GM19397 (cell line): ENCODE data around the gene ELOVL5.
"Not testable (repeated sequence)": the region's sequence is repeated elsewhere in the genome, so short reads cannot be mapped to it uniquely, and the experiment has no call there.

ENCODE experiments used
- ATAC-seq: cut with Tn5 transposase; IDR thresholded peaks from one replicate; pipeline ENCODE4 v1.9.1; 2021; ENCODE audit warnings: mild to moderate bottlenecking, moderate library complexity; ENCODE audit not compliant: unreplicated experiment

The ELOVL5 gene

DNA sequence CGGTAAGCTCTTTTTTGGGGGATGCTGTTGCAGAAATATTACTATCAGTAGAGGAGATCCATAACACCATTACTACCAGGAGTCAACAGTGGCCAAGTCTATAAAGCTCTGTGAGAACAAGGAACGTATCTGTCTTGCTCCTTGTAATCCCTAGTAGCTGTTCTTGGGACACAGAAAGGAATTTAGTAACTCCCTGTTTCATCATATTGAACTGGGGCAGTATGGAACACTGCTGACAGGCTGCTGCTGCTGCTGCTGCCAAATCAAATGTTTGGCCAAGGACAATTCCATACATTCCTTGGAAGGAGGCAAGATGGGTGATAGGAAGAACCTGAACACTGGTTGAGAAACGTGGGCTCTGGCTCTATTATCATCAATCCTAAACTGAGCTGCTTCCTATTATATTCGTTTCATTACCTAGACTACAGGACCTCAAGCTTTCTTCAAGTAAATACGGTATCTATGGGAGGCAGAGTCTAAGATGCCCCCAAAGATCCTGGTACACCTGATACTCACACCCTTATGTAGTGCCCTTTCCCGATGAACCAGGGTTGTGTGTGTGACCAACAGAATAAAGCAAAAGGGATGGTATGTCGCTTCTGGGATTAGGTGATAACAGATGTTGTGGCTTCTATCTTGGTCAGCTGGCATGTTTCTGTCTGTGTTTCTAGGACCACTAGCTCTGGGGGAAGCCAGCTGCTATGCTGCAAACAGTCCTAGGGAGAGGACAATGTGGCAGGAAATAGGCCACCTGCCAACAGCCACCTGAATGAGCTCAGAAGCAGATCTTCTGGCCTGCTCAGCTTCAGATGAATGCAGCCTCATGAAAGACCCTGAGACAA is 39.5 kb downstream of the ELOVL5 start:
- no peak for ATAC-seq

DNA sequence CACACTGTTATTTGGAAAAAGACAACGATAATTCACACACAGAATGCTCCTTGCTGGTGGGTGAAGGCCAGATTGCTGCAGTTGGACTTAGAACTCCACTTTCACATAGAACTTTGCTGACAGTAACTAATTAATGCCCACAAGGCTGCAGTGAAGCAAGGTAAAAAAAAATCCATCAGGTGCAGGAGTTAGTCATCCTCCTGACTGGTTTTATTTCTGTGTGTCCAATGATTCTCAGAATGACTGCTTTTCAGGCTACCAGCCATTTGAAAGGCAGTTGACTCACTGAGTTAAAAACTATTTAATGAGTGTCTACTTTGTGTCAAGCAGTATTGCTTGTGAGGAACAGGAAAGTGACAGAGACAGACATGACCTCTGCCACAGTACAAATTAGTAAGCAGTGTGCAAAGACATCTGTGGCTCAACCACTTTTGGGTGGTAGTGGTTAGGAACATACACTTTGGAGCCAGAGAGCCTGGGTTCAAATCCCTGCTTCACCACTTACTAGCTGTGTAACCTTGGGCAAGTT is 41.9 kb downstream of the ELOVL5 start:
- peak; percentile 61 for ATAC-seq

DNA sequence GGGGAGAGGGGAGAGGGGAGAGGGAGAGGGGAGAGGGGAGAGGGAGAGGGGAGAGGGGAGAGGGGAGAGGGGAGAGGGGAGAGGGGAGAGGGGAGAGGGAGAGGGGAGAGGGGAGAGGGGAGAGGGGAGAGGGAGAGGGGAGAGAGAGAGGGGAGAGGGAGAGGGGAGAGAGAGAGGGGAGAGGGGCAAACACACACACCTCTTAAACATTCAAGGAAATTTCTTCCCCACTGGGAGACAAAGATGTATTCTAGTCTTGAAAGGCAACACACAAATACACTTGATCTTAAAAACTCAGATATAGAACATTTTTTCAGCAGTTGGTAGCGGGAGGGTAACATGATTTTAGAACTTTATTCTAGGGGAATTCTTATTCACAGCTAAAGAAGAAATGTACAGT is 42.5 kb downstream of the ELOVL5 start:
- not testable (repeated sequence) for ATAC-seq

DNA sequence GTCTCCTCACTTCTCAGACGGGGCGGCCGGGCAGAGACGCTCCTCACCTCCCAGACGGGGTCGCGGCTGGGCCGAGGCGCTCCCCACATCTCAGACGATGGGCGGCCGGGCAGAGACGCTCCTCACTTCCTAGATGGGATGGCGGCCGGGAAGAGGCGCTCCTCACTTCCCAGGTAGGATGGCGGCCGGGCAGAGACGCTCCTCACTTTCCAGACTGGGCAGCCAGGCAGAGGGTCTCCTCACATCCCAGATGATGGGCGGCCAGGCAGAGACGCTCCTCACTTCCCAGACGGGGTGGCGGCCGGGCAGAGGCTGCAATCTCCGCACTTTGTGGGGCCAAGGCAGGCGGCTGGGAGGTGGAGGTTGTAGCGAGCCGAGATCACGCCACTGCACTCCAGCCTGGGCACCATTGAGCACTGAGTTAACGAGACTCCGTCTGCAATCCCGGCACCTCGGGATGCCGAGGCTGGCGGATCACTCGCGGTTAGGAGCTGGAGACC is 43.2 kb downstream of the ELOVL5 start:
- not testable (repeated sequence) for ATAC-seq

DNA sequence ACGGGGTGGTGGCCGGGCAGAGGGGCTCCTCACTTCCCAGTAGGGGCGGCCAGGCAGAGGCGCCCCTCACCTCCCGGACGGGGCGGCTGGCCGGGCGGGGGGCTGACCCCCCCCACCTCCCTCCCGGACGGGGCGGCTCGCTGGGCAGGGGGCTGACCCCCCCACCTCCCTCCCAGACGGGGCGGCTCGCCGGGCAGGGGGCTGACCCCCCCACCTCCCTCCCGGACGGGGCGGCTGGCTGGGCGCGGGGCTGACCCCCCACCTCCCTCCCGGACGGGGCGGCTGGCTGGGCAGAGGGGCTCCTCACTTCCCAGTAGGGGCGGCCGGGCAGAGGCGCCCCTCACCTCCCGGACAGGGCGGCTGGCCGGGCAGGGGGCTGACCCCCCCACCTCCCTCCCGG is 43.8 kb downstream of the ELOVL5 start:
- ATAC-seq, result not testable (repeated sequence)

DNA sequence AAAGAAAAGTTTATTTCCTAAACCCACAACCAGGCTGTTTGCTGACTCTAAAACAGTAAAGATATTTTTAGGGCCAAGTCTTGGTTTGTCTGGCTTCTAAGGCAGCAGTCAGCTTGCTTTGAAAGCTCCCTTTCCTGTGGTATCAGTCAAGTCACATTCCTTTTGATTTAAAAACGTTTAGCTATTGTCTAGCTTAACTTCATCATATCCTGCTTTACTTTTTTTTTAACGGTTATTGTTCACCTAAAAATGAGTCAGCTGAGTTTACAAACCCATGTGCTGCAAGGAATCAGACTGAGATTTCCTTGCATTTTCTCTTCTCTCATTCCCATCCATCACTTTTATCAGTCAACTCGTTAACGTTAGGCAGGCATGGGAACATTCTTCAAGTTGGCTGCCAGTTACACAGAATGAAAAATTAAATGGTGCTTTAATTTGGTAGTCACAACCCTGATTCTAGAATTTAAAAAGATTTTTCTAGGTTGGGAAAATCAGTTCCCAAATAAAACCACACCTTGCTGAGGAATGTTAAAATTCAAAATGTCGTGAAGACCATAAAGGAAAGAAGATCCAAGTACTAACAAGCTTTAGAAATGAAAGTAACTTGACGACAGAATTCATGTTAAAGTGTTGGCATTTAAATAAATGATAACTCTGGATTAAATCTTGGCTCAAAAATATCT is 45.9 kb downstream of the ELOVL5 start:
- no peak for ATAC-seq

DNA sequence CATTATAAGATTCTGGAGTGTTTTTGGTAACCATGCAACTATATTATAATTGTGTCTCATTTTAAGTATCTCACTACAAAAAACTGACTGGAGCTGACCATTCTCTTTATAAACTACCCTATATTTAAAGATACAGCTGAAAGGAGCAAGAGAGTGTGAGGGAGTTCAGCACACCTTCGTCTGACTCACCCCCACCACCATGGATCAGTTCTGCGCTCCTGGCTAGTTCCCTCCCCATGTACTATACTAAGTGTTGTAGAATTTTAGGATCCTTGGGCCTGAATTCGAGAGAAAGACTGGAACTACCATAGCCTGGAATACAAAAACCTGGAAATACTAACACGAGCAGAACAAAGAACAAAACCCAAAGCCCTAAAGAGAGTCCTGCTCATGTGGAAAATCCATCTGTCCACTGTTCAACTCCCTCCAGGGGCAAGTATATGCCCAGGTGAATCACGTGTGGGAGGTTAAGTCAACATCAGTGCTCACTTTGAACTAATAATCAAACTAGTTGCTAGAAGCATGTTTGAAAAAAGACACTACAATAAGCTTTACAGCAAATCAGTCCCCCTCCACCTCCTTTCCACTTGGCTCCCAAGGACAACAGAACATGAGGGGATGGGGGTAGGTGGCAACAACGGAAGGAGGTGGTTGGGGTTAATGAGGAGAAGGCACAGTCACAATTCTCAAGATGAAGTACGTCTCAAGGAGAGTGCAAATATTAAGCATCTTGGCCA is 46.8 kb downstream of the ELOVL5 start:
- no peak for ATAC-seq

DNA sequence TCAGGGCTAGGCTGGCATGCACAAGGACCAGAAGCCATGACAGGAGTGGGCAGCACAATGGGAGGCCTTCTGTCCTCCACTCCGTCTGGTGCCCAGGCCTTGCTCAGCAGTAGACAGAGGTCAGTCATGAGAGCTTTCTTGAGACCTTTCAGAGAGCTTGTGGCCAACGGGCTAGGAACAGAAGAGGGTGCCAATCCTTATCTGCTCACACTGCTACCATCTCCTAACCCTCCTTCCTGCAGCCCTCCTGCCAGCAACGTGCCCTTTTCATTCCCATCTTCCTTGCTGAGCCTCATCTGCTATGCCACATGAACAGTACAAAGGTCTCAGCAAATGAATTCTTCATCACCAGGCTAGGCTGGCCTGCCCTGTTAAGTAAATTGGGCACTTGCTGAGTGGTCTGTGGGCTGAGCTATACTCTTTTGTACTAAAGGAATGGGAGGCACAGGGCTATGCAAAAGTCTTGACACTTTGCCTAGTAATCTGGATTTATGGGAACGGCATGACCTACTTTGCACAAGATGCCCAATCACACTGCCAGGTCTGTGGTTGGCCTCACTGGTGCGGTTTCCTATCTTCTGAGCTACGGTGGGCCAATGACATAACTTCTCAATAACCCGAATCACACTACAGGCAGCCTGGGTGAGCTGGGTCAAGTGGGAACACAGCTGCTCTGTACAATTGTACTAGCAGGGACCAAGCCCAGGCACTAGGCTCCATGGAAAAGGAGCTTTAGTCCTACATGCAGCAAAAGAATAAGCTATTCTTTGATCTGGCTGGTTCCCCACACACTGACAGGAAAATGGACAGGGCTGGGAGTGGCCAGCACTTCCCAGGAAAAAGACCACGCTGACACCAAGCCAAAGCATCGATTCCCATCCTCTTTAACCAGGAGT is 47.8 kb downstream of the ELOVL5 start:
- no peak for ATAC-seq

DNA sequence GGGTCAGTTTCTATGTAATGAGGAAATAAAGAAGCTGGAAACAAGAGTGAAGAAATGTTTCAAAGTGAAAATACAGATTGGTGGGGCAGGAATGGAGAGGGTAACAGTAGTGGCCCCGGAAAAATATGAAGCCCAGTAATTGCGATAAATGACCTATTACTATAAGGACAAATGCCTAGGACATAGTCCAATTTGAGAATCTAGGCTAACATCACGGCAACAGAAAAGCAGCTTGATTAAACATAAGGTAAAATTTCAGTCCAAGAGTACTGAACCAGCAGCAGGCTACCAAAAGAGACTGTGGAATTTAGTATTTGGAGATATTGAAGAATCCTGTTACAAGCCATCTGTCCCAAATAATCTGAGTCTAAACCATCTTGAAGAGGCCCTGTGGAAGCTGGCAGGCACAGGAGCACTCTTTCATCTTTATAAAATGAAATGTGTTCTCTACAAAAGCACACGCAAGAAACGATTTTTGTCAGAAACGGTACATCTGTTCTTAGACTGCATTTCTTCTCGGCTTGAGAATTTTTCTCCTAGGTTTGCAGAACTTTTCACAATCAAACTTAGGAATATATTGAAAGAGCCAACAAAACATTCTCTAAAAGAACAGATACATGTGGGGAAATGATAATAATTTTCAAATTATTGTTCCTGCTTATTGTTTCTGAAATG is 49.3 kb downstream of the ELOVL5 start:
- no peak for ATAC-seq

DNA sequence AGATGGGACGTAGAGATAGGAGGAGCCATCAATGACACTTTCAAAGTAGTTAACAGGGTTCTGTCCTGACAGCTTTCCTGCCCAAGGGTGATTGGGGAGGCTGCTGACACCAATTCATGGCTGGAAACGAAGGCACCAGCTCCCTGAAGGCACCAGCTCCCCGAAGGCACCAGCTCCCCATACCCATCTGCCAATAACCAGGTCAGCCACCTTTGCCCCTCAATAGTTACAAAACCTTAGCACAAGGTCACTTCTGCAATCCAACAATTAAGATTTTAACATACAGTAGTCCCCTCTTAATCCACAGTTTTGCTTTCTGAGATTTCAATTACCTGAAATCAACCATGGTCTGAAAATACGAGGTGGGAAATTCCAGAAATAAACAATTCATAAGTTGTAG is 51.7 kb downstream of the ELOVL5 start:
- ATAC-seq, result no peak

DNA sequence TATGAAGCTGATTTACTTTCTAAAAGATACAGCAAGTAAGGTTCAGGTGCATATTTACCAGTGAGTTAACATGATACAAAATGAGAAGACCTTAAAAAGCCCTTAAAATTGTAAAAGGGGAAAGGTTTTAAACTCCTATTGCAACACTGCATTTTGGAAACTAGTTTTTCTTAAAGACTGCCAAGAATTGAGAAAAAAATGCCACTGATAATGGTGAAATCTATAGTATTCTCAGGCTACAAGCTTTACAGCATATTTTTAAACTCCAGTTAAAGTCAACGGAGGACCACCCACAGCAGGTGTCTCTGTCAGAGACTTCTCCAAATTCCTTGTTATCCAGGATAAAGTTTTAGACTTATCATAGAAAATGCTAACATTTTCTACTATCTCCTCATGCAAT is 53.6 kb downstream of the ELOVL5 start:
- ATAC-seq, result no peak

DNA sequence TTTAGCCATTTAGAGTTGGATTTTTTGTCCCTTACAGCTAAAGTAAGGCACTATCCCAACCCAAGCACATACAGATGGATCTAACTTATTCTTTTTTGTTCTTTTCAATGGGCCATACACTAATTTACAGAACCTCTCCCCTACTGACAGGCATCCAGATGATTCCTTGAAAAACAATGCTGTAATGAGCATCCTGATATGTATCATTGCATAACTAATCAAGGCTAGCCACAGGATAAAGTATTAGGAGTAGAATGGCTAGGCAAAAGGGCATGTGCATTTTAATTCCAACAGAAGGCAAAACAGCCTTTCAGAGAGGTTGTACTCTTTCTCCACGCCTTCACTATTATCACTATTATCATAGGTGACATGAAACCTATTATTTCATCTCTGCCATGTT is 54.1 kb downstream of the ELOVL5 start:
- ATAC-seq, result no peak

DNA sequence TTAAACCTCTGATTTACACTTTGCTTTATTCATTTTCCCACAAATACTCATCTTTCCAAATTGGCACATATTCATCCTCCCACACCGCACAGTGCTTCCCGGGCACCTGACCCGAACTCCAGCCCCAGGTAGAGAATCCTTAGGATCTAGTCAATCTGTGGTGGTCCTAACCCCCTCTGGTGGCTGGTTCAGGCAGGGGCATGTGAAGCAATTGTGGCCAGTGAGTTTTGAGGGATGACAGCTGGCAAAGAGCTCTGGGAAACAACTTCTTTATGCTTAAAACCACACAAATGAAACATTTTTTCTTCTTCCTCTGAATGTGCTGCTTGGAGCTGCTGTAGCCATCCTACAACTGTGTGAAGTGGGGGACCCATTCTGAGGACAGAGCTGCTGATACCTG is 54.7 kb downstream of the ELOVL5 start:
- no peak for ATAC-seq

DNA sequence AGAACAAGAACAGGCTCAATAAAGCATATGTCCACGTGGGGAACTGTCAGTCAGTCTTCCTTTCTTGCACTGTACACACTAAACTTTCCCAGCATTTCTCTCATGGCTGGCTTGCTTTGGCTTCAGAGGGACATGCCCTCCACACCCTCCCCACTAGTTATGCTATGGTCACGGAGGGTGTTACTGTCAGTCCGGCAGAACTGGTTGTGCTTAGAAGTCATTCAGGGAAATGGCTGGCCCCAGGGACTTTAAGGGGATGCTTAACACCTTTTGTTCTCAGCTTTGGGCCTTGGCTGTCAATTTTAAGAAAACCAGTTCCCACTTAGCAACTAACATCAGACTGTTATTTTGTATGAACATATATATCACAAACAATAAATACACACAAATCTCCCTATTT is 55.1 kb downstream of the ELOVL5 start:
- no peak for ATAC-seq

DNA sequence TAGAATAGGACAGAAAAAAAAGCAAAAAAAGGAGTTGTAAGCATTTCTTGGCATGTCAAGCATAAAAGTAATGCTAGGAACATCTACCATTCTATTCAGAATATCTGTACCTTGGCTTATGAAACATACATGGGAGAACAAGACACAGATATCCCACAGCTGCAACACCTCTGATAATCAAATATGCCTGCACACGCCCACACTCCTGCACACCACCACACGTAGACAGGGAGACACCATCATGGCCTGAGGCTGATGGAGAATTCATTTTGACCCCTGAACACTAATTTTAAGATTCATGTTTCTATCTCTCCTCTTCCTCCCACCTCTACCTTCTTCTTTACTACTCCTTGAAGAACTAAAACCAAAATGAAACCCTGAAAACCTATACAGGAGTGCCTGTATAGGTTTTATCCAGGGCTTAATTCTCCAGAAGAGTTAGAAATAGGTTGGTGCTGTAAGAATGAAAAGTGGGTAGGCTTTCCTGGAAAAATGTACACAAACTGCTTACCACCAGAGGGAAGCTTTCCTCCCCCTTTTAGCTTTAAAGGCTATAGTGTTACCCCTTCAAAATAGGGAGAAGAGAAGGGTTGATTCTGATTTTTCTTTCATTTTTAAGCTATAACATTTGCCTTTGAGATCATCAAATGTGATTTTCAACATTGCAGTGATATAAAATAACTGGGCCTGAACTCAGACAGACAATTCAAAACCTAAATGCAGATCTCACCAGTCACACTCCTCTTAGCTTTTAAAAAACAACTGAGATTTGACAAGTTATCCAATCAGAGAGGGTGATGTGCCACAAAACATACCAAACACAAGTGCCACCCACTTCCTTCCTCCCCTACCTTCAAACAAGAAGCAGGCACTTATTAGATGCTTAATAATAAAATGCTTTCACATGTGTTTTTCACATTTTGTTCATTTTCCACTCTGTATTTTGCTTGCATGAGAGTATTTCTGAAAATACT is 57.9 kb downstream of the ELOVL5 start:
- no peak for ATAC-seq

DNA sequence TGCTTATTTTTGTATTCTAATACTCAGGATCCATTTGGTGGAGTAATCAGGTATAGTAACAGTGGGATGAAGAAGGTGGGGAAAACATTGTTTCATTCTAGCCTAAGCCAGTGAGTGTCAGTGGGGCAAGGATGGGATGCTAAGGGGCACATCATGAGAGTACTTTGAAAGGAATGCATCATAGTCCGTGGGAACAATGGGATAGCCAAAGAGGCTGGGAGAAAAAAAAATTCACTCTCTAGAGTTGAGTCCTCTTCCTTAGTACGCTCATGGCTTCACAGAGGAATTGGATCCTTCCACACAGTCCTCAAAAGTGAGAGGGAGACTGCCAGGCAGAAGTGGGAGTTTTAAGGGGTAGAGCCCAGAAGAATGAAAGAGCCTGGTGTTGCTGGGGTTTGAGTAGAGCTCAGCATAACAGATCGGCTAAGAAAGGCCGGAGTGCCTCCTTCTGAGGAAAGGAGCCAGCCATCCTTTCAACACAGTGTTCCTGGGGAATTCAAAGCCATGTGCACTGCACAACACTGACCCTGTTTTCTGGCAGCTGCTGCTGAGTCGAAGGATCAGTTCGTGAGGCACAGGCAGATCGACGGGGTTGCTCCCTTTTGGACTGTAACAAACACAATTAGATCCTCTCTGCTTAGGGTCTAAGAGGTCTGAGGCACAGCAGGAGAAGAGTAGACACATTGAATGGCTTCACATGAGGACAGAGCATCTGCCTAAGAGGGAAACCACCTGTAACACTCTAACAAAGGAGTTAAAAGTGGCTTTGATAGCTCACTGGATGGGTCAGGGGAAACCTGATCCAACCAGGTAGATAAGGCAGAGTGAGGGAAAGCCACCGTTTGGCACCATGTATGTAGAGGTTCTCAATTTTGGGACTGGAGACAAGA is 61.2 kb downstream of the ELOVL5 start:
- ATAC-seq, result no peak

DNA sequence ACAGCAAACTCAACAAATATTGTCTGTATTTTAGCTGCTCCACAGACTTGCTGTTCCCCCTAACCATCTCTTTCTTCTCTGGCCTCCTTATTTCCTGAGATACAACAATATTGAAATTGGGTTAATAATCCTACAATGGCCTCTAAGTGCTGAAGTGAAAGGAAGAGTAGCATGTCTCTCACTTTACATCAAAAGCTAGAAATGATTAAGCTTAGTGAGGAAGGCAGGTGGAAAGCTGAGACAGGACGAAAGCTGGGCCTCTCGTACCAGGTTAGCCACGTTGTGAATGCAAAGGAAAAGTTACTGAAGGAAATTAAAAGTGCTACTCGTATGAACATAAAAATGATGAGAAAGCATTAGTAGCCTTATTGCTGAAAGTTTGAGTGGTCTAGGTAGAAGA is 63.8 kb downstream of the ELOVL5 start:
- peak; percentile 68 for ATAC-seq

DNA sequence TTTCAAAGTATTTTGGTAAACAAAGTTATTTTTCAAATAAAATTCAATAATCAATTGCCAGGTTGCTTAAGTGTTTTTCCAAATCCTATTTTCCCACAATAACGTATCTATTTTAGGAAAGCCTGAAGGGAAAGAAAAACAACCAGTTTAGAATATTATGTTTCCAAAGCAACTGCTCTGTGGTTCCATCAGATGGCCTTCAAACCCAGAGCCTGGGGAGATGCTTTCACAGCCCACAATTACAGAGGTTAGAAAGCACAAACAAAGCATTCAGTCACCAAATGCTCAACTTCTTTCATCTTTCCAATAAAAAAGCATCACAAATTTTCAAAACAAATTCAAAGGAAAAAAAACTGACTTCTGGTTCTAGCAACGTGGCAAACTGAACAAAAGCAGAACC is 66.0 kb downstream of the ELOVL5 start:
- no peak for ATAC-seq
